ENCODE measurements around the gene NRXN3. TPM values are rescaled to one million over a fixed set of nuclear protein-coding genes. Genes with fewer than 3 reads are reported as not detected.
"Not testable (repeated sequence)": the region's sequence is repeated elsewhere in the genome, so short reads cannot be mapped to it uniquely, and the experiment has no call there.

Gene NRXN3
- total RNA-seq, 1 donor from 2014 or later, result 5.9 TPM

DNA sequence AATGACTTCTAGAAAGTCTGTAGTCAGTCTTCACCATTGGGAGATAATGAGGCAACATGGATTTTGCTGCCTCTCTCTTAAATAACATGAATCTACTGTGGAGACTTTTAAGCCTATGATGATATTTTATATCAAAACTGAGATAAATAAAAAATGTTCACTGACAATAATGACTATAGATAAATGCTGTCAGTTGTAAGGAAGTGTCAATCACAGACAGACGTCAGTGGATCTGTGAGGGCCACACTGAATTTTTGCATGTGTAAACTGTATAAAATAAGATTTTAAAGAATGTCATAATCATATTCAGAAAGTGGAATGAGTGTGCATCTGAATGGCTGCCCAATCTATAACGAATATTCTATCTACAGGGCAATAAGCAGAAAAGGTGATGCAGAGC lies 364.0 kb downstream of the NRXN3 start:
- Histone ChIP-seq H3F3A (ENCODE audit: low read depth) (no peaks in the 10 kb centered on the region), H3K79me2 (ENCODE audit: low read depth) (no peaks in the 10 kb centered on the region), H4K20me1 (ENCODE audit: low read depth) (peaks cover 11% of the 10 kb centered on the region), H3K27me3 (no peaks in the 10 kb centered on the region), H3K4me3 (no peak overlapping the region), H3K4me2 (no peak overlapping the region), H3K27ac (no peak overlapping the region), H3K36me3 (no peaks in the 10 kb centered on the region), H3K4me1 (no peaks in the 10 kb centered on the region), H3K9me3 (ENCODE audit: low read depth) (peaks cover 4% of the 10 kb centered on the region), H3K9ac (no peak overlapping the region), H2AFZ (replicated peaks) (no peak overlapping the region)
- H3K27me3 Mint-ChIP-seq (ENCODE audit: insufficient read depth, low read depth), result peaks cover 2% of the 10 kb centered on the region
- H3K4me3 Mint-ChIP-seq, result no peak overlapping the region
- H3K27ac Mint-ChIP-seq, result no peak overlapping the region
- H3K36me3 Mint-ChIP-seq, result no peaks in the 10 kb centered on the region
- no peak for TF ChIP-seq EZH2phosphoT487 (IDR thresholded peaks at IDR 0.05)
- TF ChIP-seq, protein P1, sequence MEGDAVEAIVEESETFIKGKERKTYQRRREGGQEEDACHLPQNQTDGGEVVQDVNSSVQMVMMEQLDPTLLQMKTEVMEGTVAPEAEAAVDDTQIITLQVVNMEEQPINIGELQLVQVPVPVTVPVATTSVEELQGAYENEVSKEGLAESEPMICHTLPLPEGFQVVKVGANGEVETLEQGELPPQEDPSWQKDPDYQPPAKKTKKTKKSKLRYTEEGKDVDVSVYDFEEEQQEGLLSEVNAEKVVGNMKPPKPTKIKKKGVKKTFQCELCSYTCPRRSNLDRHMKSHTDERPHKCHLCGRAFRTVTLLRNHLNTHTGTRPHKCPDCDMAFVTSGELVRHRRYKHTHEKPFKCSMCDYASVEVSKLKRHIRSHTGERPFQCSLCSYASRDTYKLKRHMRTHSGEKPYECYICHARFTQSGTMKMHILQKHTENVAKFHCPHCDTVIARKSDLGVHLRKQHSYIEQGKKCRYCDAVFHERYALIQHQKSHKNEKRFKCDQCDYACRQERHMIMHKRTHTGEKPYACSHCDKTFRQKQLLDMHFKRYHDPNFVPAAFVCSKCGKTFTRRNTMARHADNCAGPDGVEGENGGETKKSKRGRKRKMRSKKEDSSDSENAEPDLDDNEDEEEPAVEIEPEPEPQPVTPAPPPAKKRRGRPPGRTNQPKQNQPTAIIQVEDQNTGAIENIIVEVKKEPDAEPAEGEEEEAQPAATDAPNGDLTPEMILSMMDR (IDR thresholded peaks at IDR 0.05), result no peak
- TF ChIP-seq EZH2 (IDR thresholded peaks at IDR 0.05), result no peak
- no peaks in the 10 kb centered on the region for H3K9me3 Mint-ChIP-seq
- H3K4me1 Mint-ChIP-seq, result no peaks in the 10 kb centered on the region
- DNase-seq (ENCODE audit: low spot score), result no peak

DNA sequence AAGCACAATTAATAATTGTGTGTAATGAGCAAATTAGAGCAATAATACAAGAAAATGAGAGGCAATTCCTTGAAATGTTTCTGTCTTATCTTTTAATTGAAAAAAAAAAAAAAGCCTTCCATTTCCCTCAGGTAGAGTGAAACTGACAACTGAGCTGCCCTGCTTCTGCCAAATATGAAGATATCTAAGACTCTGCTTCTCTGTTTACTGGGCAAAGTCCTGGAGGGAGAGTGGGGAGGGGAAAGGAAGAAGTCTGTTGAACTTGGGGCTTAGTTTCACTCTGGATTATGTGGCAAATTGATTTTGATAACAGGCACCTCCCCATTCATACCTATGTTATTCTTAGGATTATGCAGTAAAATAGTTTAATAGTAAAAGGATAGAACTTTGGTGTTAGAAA lies 364.9 kb downstream of the NRXN3 start:
- no peaks in the 10 kb centered on the region for H3F3A ChIP-seq (ENCODE audit: low read depth)
- H3K36me3 ChIP-seq, result no peaks in the 10 kb centered on the region
- H3K9me3 ChIP-seq (ENCODE audit: low read depth), result peaks cover 4% of the 10 kb centered on the region
- H3K4me3 ChIP-seq, result no peak overlapping the region
- peaks cover 5% of the 10 kb centered on the region for H4K20me1 ChIP-seq (ENCODE audit: low read depth)
- DNase-seq (ENCODE audit: low spot score), result no peak
- Mint-ChIP-seq H3K36me3 (no peaks in the 10 kb centered on the region), H3K27me3 (ENCODE audit: insufficient read depth, low read depth) (peaks cover 2% of the 10 kb centered on the region), H3K27ac (no peak overlapping the region), H3K4me1 (no peaks in the 10 kb centered on the region), H3K4me3 (no peak overlapping the region), H3K9me3 (no peaks in the 10 kb centered on the region)
- no peak overlapping the region for H3K27ac ChIP-seq
- no peaks in the 10 kb centered on the region for H3K27me3 ChIP-seq
- no peaks in the 10 kb centered on the region for H3K79me2 ChIP-seq (ENCODE audit: low read depth)
- H3K4me1 ChIP-seq, result no peaks in the 10 kb centered on the region
- no peak overlapping the region for H3K9ac ChIP-seq
- TF ChIP-seq, protein P1 (IDR thresholded peaks at IDR 0.05), result no peak
- no peak for TF ChIP-seq EZH2 (IDR thresholded peaks at IDR 0.05)
- no peak for TF ChIP-seq EZH2phosphoT487 (IDR thresholded peaks at IDR 0.05)
- no peak overlapping the region for H2AFZ ChIP-seq (replicated peaks)
- no peak overlapping the region for H3K4me2 ChIP-seq

DNA sequence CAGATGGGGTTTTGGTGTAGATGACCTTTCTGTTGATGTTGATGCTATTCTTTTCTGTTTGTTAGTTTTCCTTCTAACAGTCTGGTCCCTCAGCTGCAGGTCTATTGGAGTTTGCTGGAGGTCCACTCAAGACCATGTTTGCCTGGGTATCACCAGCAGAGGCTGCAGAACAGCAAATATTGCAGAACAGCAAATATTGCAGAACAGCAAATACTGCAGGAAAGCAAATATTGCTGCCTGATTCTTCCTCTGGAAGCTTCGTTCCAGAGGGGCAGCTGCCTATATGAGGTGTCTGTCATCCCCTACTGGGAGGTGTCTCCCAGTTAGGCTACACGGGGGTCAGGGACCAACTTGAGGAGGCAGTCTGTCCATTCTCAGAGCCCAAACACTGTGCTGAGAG lies 371.6 kb downstream of the NRXN3 start:
- H3K27ac Mint-ChIP-seq; H3K27me3 ChIP-seq; H3K36me3 ChIP-seq; H3K4me2 ChIP-seq; H3K9ac ChIP-seq; H3K36me3 Mint-ChIP-seq; H3K4me1 ChIP-seq; DNase-seq (ENCODE audit: low spot score); H3K4me3 Mint-ChIP-seq; H3K79me2 ChIP-seq (ENCODE audit: low read depth); H3K4me1 Mint-ChIP-seq; H3K9me3 Mint-ChIP-seq; H3K27me3 Mint-ChIP-seq (ENCODE audit: insufficient read depth, low read depth); H3K27ac ChIP-seq; H2AFZ ChIP-seq (replicated peaks); H3K9me3 ChIP-seq (ENCODE audit: low read depth); H4K20me1 ChIP-seq (ENCODE audit: low read depth); H3K4me3 ChIP-seq; H3F3A ChIP-seq (ENCODE audit: low read depth): not testable (repeated sequence)

DNA sequence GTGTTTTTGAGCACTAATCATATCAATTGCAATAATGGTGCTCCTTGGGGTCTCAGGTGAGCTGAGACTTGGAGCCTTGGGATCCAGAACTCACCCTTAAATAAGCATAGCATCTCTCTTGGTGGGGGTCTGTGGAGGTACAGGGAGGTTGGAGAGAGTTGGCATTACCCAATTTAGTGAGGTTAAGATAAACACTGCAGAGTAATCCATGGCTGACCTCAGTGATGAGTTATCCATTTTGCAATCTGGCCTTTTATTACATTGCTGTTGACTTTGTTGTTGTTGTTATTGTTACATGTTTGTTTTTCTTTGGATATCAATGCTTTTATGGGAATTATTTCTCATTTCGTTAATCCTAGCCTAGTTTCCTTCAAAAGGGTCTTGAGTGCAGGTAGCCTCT lies 373.3 kb downstream of the NRXN3 start:
- Histone ChIP-seq H3K27ac (no peak overlapping the region), H3K9me3 (ENCODE audit: low read depth) (no peaks in the 10 kb centered on the region), H3K9ac (no peak overlapping the region), H3F3A (ENCODE audit: low read depth) (no peaks in the 10 kb centered on the region), H3K36me3 (no peaks in the 10 kb centered on the region), H4K20me1 (ENCODE audit: low read depth) (no peaks in the 10 kb centered on the region), H3K27me3 (no peaks in the 10 kb centered on the region), H3K79me2 (ENCODE audit: low read depth) (no peaks in the 10 kb centered on the region), H3K4me3 (no peak overlapping the region), H3K4me1 (no peaks in the 10 kb centered on the region), H3K4me2 (no peak overlapping the region), H2AFZ (replicated peaks) (no peak overlapping the region)
- Mint-ChIP-seq H3K4me1 (no peaks in the 10 kb centered on the region), H3K36me3 (no peaks in the 10 kb centered on the region), H3K9me3 (no peaks in the 10 kb centered on the region), H3K4me3 (no peak overlapping the region), H3K27ac (no peak overlapping the region), H3K27me3 (ENCODE audit: insufficient read depth, low read depth) (no peaks in the 10 kb centered on the region)
- DNase-seq (ENCODE audit: low spot score), result no peak
- TF ChIP-seq EZH2 (IDR thresholded peaks at IDR 0.05), result no peak
- TF ChIP-seq, protein P1 (IDR thresholded peaks at IDR 0.05), result no peak
- TF ChIP-seq EZH2phosphoT487 (IDR thresholded peaks at IDR 0.05), result no peak
